Natural killer cell (primary cell): ENCODE results near the gene XRRA1. TPM values are rescaled to one million over a fixed set of nuclear protein-coding genes. Genes with fewer than 3 reads are reported as not detected.
"Not testable (repeated sequence)": the region's sequence is repeated elsewhere in the genome, so short reads cannot be mapped to it uniquely, and the experiment has no call there.

Source experiments
- ATAC-seq, 3 donors: fragments of 150-1000 bp in 2 of 3; fragments of 200-7000 bp in 1 of 3; cut with Tn5 transposase; 1 replicate in 1 of 3; 2 replicates in 2 of 3; pipeline ENCODE4 v1.10.0; 2021; ENCODE audit warnings: mild to moderate bottlenecking in 2 of 3, moderate library complexity in 2 of 3
- DNase-seq, 2 donors: peaks; one replicate each; pipeline versions ENCODE4 v3.0.0 to v3.0.0-alpha.2; 2013 to 2021; ENCODE audit warnings: mixed read lengths in 1 of 2
- H3K27ac ChIP-seq: one replicate; pipeline ENCODE4 v1.5.1; 2013; ENCODE audit warnings: mild to moderate bottlenecking, low read length
- H3K27me3 ChIP-seq: one replicate; pipeline ENCODE4 v1.6.1; 2013; ENCODE audit warnings: low read length; ENCODE audit not compliant: control insufficient read depth, insufficient read depth
- H3K36me3 ChIP-seq: one replicate; pipeline ENCODE4 v1.6.1; 2013; ENCODE audit warnings: low read length; ENCODE audit not compliant: control insufficient read depth, insufficient read depth
- H3K4me1 ChIP-seq: one replicate; pipeline ENCODE4 v1.6.1; 2013; ENCODE audit warnings: low read length; ENCODE audit not compliant: control insufficient read depth, insufficient read depth
- H3K4me3 ChIP-seq: one replicate; pipeline ENCODE4 v1.5.1; 2013; ENCODE audit warnings: low read length
- H3K9me3 ChIP-seq: one replicate; pipeline ENCODE4 v1.6.1; 2013; ENCODE audit warnings: low read length; ENCODE audit not compliant: control insufficient read depth, insufficient read depth
- H3K27ac Mint-ChIP-seq, 2 donors: one replicate each; pipeline ENCODE4 v1.8.0; 2022; ENCODE audit warnings: mild to moderate bottlenecking in 2 of 2, mixed read lengths in 2 of 2, moderate library complexity in 1 of 2
- H3K27me3 Mint-ChIP-seq, 2 donors: one replicate each; pipeline ENCODE4 v1.8.0; 2022; ENCODE audit warnings: low read depth in 2 of 2, mixed read lengths in 2 of 2
- H3K36me3 Mint-ChIP-seq: one replicate; pipeline ENCODE4 v1.8.0; 2022; ENCODE audit warnings: mixed read lengths
- H3K4me1 Mint-ChIP-seq, 2 donors: one replicate each; pipeline ENCODE4 v1.8.0; 2022; ENCODE audit warnings: mixed read lengths in 2 of 2
- H3K4me3 Mint-ChIP-seq: one replicate; pipeline ENCODE4 v1.8.0; 2022; ENCODE audit warnings: mild to moderate bottlenecking, moderate library complexity, mixed read lengths
- H3K9me3 Mint-ChIP-seq, 2 donors: one replicate each; pipeline ENCODE4 v1.8.0; 2022; ENCODE audit warnings: mixed read lengths in 2 of 2
- CTCF ChIP-seq: fragments of 200-600 bp; IDR thresholded peaks from one replicate; pipeline ENCODE4 v1.8.0; 2022; ENCODE audit warnings: antibody characterized with exemption
- WGBS: methylation state at CpG from one replicate; pipeline ENCODE4 v1.1.7; 2013; ENCODE audit warnings: missing lambda C conversion rate; ENCODE audit not compliant: insufficient coverage; 5-methylcytosine and 5-hydroxymethylcytosine counted together
- intact Hi-C: fragments of 100-400 bp; cut with micrococcal nuclease; formaldehyde crosslinking; loops from one replicate; pipeline ENCODE4 v1.14.2; 2022
- total RNA-seq, 4 donors: library from RNA; stranded (reverse); fragments of 120-200 nt in 1 of 4; gene quantifications; one replicate each; pipeline versions ENCODE4 v1.2.3 to v1.2.4, GENCODE V29; 2013 to 2022

The XRRA1 gene
- total RNA-seq, 3 donors from 2014 or later (not counting 1 experiment from before 2014, with no cell fraction given): 12.7 to 14.3 (median 14.3) TPM

GRCh38 chr11:74826901-74827300, 122.0 kb downstream of the XRRA1 start:
- Histone ChIP-seq H3K27me3 (no peaks in the 10 kb centered on the region), H3K4me3 (no peak overlapping the region), H3K36me3 (peaks cover 7% of the 10 kb centered on the region), H3K27ac (no peak overlapping the region), H3K9me3 (peaks cover 12% of the 10 kb centered on the region), H3K4me1 (peaks cover 1% of the 10 kb centered on the region)
- peaks cover 18 to 32% of the 10 kb centered on the region in 2 donors for H3K4me1 Mint-ChIP-seq
- TF ChIP-seq CTCF: no peak
- ATAC-seq: no peak
- peaks cover 42% of the 10 kb centered on the region for H3K36me3 Mint-ChIP-seq
- H3K27ac Mint-ChIP-seq: no peak overlapping the region
- H3K4me3 Mint-ChIP-seq: no peak overlapping the region
- WGBS: 100% methylated on average over 4 of the region's 4 CpGs
- intact Hi-C loops: no loop called here
- DNase-seq: no peak
- no peaks in the 10 kb centered on the region for H3K27me3 Mint-ChIP-seq
- peaks cover 0 to 13% of the 10 kb centered on the region in 2 donors for H3K9me3 Mint-ChIP-seq

GRCh38 chr11:74825596-74825995, 123.3 kb downstream of the XRRA1 start:
- H3K9me3 Mint-ChIP-seq: peaks cover 0 to 13% of the 10 kb centered on the region in 2 donors
- H3K36me3 ChIP-seq, DNase-seq, H3K4me3 Mint-ChIP-seq, H3K4me1 ChIP-seq, ATAC-seq, H3K27ac Mint-ChIP-seq, H3K27ac ChIP-seq, H3K27me3 Mint-ChIP-seq, H3K27me3 ChIP-seq, intact Hi-C loops, H3K4me3 ChIP-seq: not testable (repeated sequence)
- peaks cover 42% of the 10 kb centered on the region for H3K36me3 Mint-ChIP-seq
- H3K4me1 Mint-ChIP-seq: peaks cover 25 to 45% of the 10 kb centered on the region in 2 donors
- H3K9me3 ChIP-seq: peaks cover 12% of the 10 kb centered on the region
- WGBS: 100% methylated on average over 2 of the region's 2 CpGs

GRCh38 chr11:74824285-74824982, 124.5 kb downstream of the XRRA1 start:
- TF ChIP-seq CTCF: no peak
- 88% methylated on average over 1 of the region's 1 CpG for WGBS
- H3K4me1 Mint-ChIP-seq: peaks cover 36 to 47% of the 10 kb centered on the region in 2 donors

GRCh38 chr11:74822170-74822569, 126.7 kb downstream of the XRRA1 start:
- Histone ChIP-seq H3K4me3 (no peak overlapping the region), H3K27ac (no peak overlapping the region), H3K9me3 (peaks cover 10% of the 10 kb centered on the region), H3K27me3 (no peaks in the 10 kb centered on the region), H3K36me3 (peaks cover 11% of the 10 kb centered on the region), H3K4me1 (peaks cover 11% of the 10 kb centered on the region)
- no peak for TF ChIP-seq CTCF
- peaks cover 0 to 13% of the 10 kb centered on the region in 2 donors for H3K9me3 Mint-ChIP-seq
- DNase-seq (no peak), ATAC-seq (peak in 1 of 3 donors; percentile 18)
- H3K4me3 Mint-ChIP-seq: peak overlapping the region; percentile 77
- H3K4me1 Mint-ChIP-seq: peaks cover 57 to 69% of the 10 kb centered on the region in 2 donors
- H3K36me3 Mint-ChIP-seq: peaks cover 34% of the 10 kb centered on the region
- intact Hi-C loops: no loop called here
- H3K27me3 Mint-ChIP-seq: no peaks in the 10 kb centered on the region
- H3K27ac Mint-ChIP-seq: peak overlapping the region; percentile 74 to 89
- 78% methylated on average over 5 of the region's 5 CpGs for WGBS

More at GRCh38 chr11:74824285-74824982, 124.5 kb downstream of the XRRA1 start:
- Histone ChIP-seq H3K36me3 (peaks cover 7% of the 10 kb centered on the region), H3K27me3 (no peaks in the 10 kb centered on the region), H3K9me3 (peaks cover 12% of the 10 kb centered on the region), H3K4me1 (peaks cover 8% of the 10 kb centered on the region), H3K4me3 (no peak overlapping the region), H3K27ac (no peak overlapping the region)
- peaks cover 35% of the 10 kb centered on the region for H3K36me3 Mint-ChIP-seq
- no peak for DNase-seq
- no peak overlapping the region for H3K4me3 Mint-ChIP-seq
- peak overlapping the region in 1 of 2 donors; percentile 3 for H3K27ac Mint-ChIP-seq
- H3K9me3 Mint-ChIP-seq: peaks cover 0 to 13% of the 10 kb centered on the region in 2 donors
- intact Hi-C loops: no loop called here
- no peaks in the 10 kb centered on the region for H3K27me3 Mint-ChIP-seq
- ATAC-seq: no peak
